NT2/D1 (cell line): Measurements from ENCODE around the gene RNF152.

Experiments used
- DNase-seq: peaks from one replicate; pipeline ENCODE4 v3.0.0-alpha.2; 2011; ENCODE audit warnings: low read depth, low spot score
- H3K27me3 ChIP-seq: 2 replicates; pipeline ENCODE4 v1.6.0; 2011; ENCODE audit warnings: mild to moderate bottlenecking; ENCODE audit not compliant: insufficient read length, insufficient read depth
- H3K36me3 ChIP-seq: 2 replicates; pipeline ENCODE4 v1.6.1; 2011; ENCODE audit warnings: mild to moderate bottlenecking, low read length, mixed read lengths; ENCODE audit not compliant: insufficient read depth, insufficient read length
- H3K4me1 ChIP-seq: 2 replicates; pipeline ENCODE4 v1.5.1; 2011; ENCODE audit not compliant: insufficient read depth, insufficient read length
- H3K4me3 ChIP-seq: 2 replicates; pipeline ENCODE4 v1.5.1; 2011; ENCODE audit warnings: low read depth; ENCODE audit not compliant: insufficient read length
- H3K9ac ChIP-seq: 2 replicates; pipeline ENCODE4 v1.6.0; 2011; ENCODE audit warnings: low read depth; ENCODE audit not compliant: insufficient read length
- H3K9me3 ChIP-seq: 2 replicates; pipeline ENCODE4 v1.5.1; 2011; ENCODE audit warnings: mild to moderate bottlenecking, low read length; ENCODE audit not compliant: insufficient read depth
- SUZ12 ChIP-seq: IDR thresholded peaks from 2 replicates; pipeline ENCODE4 v1.6.1; 2011; ENCODE audit not compliant: insufficient read length, insufficient read depth; ENCODE audit errors: extremely low read depth
- YY1 ChIP-seq: IDR thresholded peaks from 2 replicates; pipeline ENCODE4 v1.6.1; 2011; ENCODE audit not compliant: insufficient read length, insufficient read depth
- ZNF274 ChIP-seq: IDR thresholded peaks from 2 replicates; pipeline ENCODE4 v1.6.1; 2011; ENCODE audit warnings: mild to moderate bottlenecking, low read depth, low read length

RNF152 gene

DNA sequence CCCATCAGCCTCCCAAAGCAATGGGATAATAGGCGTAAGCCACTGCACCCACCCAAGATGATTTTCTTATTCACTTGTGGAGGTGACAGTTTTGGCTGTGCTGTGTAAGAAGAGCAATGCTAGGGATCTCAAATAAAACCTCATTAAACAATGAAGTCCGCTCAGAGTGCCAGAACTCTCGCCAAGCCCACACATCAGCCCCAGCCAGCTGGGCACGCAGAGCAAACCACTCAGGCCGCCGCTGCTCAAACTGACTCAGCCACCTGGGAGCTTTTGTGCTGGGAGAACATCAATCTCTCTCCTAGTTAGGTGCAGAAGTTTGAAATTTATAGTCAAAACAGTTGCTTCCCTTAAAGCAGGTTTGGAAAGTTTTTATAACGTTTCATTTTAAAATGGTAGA lies 47.6 kb downstream of the RNF152 start:
- no peak for DNase-seq
- no peak overlapping the region for H3K4me3 ChIP-seq
- H3K4me1 ChIP-seq: no peaks in the 10 kb centered on the region
- no peaks in the 10 kb centered on the region for H3K27me3 ChIP-seq
- H3K9me3 ChIP-seq: no peaks in the 10 kb centered on the region
- no peak overlapping the region for H3K9ac ChIP-seq
- no peaks in the 10 kb centered on the region for H3K36me3 ChIP-seq
- TF ChIP-seq YY1 (no peak), SUZ12 (no peak), ZNF274 (no peak)

DNA sequence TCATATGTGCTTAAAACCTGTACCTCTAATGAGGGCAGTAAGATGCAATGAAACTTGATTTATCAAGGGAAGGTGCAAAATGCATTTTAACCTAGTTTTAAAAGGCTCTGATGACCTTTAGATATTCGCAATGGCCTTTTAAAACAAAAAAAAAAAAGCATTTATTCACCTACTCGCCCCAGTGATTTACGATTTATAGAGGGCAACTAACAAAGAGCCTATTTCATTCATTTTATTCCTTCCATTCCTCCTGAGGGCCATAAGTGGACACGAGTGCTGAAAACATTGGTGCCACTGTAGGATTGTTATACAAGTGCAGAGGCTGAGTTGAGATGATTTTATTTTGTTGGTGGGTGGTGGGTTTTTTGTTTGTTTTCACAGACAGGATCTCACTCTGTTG lies 48.1 kb downstream of the RNF152 start:
- H3K36me3 ChIP-seq: no peaks in the 10 kb centered on the region
- H3K9ac ChIP-seq: no peak overlapping the region
- no peak for DNase-seq
- no peaks in the 10 kb centered on the region for H3K9me3 ChIP-seq
- no peak for TF ChIP-seq YY1
- TF ChIP-seq SUZ12: no peak
- TF ChIP-seq ZNF274: no peak
- H3K27me3 ChIP-seq: no peaks in the 10 kb centered on the region
- H3K4me3 ChIP-seq: no peak overlapping the region
- H3K4me1 ChIP-seq: no peaks in the 10 kb centered on the region

DNA sequence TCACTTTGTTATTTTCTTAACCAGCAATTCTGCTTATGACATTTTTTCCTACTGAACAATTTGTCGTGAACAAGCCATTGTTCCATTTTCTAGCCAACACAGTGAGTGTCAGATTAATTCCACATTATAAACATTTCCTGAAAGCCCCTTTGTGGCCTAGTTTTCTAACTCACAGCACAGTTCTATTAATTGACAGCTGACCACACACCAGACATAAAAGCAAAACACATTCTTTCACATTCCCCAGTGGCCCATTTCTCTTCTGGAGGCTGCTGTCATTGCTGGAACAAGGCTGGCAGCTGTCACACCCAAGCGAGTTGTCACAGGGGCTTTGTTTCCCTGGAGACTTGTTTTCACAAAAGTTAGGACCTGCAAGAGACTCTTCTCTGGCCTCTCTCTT lies 50.7 kb downstream of the RNF152 start:
- H3K4me3 ChIP-seq: no peak overlapping the region
- H3K4me1 ChIP-seq: no peaks in the 10 kb centered on the region
- H3K9ac ChIP-seq: no peak overlapping the region
- no peaks in the 10 kb centered on the region for H3K36me3 ChIP-seq
- DNase-seq: no peak
- no peak for TF ChIP-seq SUZ12
- TF ChIP-seq ZNF274: no peak
- TF ChIP-seq YY1: no peak
- H3K9me3 ChIP-seq: no peaks in the 10 kb centered on the region
- H3K27me3 ChIP-seq: no peaks in the 10 kb centered on the region

DNA sequence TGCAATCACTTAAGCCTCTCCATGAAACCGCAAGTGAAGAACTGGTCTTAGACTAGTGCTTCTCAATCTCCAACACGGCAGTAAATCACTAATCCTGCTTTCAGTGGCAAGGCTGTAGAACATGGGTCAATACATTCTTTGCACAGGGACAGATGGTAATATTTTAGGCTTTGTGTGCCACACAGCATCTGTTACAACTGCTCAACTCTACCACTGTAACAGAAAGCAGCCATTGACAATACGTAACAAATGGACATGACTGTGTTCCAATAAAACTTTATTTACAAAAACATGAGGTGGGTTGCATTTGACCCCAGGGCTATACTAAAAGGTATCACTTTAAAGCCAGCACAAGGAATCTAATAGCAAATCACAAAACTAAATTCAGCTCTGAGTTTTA lies 51.1 kb downstream of the RNF152 start:
- Histone ChIP-seq H3K27me3 (no peaks in the 10 kb centered on the region), H3K9me3 (no peaks in the 10 kb centered on the region), H3K36me3 (no peaks in the 10 kb centered on the region), H3K9ac (no peak overlapping the region), H3K4me1 (no peaks in the 10 kb centered on the region), H3K4me3 (no peak overlapping the region)
- no peak for DNase-seq
- no peak for TF ChIP-seq SUZ12
- no peak for TF ChIP-seq YY1
- TF ChIP-seq ZNF274: no peak

DNA sequence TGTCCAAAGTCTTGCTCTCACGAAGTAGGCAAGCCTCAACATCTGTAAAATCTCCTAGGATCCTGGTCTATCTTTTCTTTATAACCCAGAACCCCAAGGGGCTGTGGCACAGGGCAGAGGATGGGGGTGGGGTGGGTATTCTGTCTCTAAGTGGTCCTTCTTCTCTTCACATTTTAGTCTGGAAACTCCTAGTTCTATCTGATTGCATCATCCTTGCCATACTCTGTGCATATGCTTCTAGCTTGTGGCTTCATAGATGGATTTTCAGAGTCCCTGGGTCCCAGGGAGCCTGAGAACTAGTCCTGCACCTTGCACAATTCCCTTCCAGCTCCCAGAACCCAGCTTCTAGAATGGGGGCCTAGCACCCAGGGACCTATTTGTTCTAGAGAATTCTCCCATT lies 52.5 kb downstream of the RNF152 start:
- H3K27me3 ChIP-seq: no peaks in the 10 kb centered on the region
- TF ChIP-seq ZNF274 (no peak), YY1 (no peak), SUZ12 (no peak)
- H3K36me3 ChIP-seq: no peaks in the 10 kb centered on the region
- H3K4me1 ChIP-seq: no peaks in the 10 kb centered on the region
- H3K4me3 ChIP-seq: no peak overlapping the region
- no peak for DNase-seq
- 0 out of 2 replicates have a peak, but pooled peaks cover 6% of the 10 kb centered on the region for H3K9me3 ChIP-seq
- no peak overlapping the region for H3K9ac ChIP-seq

DNA sequence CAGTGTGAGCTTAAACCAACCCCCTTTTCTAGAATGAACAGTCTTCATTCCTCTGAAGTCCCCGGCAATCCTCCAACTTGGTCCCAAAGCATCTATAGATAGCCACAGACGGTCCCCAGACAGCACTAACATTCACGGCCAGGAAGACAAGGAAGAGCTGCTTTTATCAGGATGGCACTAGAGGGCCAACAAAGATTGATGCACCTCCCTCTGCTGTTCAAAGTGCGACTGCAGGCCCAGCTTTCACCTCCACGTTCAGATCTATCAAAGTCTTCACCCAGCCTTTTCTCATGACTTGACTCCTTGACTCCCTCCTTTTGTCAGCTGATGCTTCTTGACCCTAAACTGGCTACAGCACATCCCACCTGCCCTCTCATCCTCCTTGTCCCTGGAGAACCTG lies 54.3 kb downstream of the RNF152 start:
- H3K9ac ChIP-seq: no peak overlapping the region
- no peak overlapping the region for H3K4me3 ChIP-seq
- 0 out of 2 replicates have a peak, but pooled peaks cover 6% of the 10 kb centered on the region for H3K9me3 ChIP-seq
- no peaks in the 10 kb centered on the region for H3K4me1 ChIP-seq
- H3K36me3 ChIP-seq: no peaks in the 10 kb centered on the region
- no peaks in the 10 kb centered on the region for H3K27me3 ChIP-seq
- TF ChIP-seq SUZ12 (no peak), YY1 (no peak), ZNF274 (no peak)
- no peak for DNase-seq

DNA sequence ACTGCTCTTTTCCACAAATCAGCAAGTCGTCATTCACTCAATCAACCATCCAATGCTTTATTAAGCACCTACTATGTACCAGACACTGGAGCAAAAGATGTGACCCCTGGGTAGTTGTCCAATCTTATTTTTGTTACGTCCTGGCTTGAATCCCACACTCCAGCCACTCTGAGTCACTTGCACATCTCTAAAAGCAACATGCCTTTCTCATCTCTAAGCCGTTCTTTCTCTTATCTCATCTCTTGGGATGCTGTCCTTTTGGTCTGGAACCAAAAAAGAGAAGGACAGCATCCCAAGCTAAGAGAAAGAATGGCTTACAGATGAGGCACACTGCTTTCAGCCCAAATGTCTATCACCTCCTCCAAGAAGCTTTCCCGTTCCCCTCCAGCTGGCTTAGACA lies 58.8 kb downstream of the RNF152 start:
- no peak for TF ChIP-seq YY1
- no peak for TF ChIP-seq SUZ12
- TF ChIP-seq ZNF274: no peak
- H3K9me3 ChIP-seq: 0 out of 2 replicates have a peak, but pooled peaks cover 6% of the 10 kb centered on the region
- H3K4me3 ChIP-seq: no peak overlapping the region
- no peaks in the 10 kb centered on the region for H3K4me1 ChIP-seq
- H3K27me3 ChIP-seq: no peaks in the 10 kb centered on the region
- H3K36me3 ChIP-seq: no peaks in the 10 kb centered on the region
- no peak overlapping the region for H3K9ac ChIP-seq
- no peak for DNase-seq

DNA sequence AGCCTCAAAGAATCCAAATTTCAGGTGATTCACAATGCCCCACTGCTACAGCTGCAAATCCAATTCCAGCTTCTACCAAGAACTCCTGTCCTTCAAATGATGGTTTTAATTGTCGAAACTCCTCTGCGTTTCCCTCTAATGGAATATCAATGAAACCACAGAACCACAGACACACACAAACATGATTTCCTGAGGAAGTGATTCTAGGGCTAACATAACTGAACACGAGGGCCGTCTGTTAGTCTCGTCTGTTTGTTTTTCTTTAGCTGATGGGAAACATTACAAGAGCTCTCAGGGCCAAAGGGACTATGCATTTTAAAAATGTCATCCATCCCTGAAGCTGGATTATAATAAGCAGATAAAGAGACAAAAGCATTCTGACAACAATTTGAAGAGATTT lies 59.4 kb downstream of the RNF152 start:
- Histone ChIP-seq H3K4me1 (no peaks in the 10 kb centered on the region), H3K9me3 (0 out of 2 replicates have a peak, but pooled peaks cover 6% of the 10 kb centered on the region), H3K4me3 (no peak overlapping the region), H3K9ac (no peak overlapping the region), H3K27me3 (no peaks in the 10 kb centered on the region), H3K36me3 (no peaks in the 10 kb centered on the region)
- TF ChIP-seq ZNF274 (no peak), YY1 (no peak), SUZ12 (no peak)
- DNase-seq: no peak
